ENCODE measurements around the gene KRT86. TPM values are rescaled to one million over a fixed set of nuclear protein-coding genes. Genes with fewer than 3 reads are reported as not detected.
"Not testable (repeated sequence)": the region's sequence is repeated elsewhere in the genome, so short reads cannot be mapped to it uniquely, and the experiment has no call there.

The KRT86 gene
- total RNA-seq, 1 donor from 2014 or later = not detected

DNA sequence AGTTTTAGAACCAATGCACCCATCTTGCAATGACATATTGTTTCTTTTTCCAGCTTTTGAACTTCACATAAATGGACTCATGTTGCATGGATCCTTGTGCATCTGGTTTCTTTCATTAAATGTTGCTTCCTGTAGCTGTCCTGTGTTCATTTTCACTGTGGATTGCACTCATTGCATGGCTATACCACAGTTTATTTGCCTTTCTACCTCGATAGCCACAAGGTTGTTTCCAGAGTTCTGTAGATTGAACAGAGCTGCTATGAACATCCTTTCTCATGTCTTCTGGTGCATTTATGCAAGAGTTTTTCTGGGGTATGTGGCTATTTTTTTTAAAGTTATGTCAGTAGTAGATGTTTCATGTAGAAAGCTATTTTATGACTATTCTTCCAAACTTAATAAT lies 20.4 kb downstream of the KRT86 start:
- H3K9me3 ChIP-seq (replicated peaks) = no peaks in the 10 kb centered on the region
- no peak overlapping the region for H3K27ac ChIP-seq (replicated peaks)
- no peaks in the 10 kb centered on the region for H3K36me3 ChIP-seq
- H3K27me3 ChIP-seq (ENCODE audit: low read depth) = peaks cover 78% of the 10 kb centered on the region
- no peak for DNase-seq
- no peak overlapping the region for H3K4me3 ChIP-seq
- intact Hi-C loops (cut with micrococcal nuclease) = no loop called here
- no peaks in the 10 kb centered on the region for H3K4me1 ChIP-seq
- TF ChIP-seq, protein P1, sequence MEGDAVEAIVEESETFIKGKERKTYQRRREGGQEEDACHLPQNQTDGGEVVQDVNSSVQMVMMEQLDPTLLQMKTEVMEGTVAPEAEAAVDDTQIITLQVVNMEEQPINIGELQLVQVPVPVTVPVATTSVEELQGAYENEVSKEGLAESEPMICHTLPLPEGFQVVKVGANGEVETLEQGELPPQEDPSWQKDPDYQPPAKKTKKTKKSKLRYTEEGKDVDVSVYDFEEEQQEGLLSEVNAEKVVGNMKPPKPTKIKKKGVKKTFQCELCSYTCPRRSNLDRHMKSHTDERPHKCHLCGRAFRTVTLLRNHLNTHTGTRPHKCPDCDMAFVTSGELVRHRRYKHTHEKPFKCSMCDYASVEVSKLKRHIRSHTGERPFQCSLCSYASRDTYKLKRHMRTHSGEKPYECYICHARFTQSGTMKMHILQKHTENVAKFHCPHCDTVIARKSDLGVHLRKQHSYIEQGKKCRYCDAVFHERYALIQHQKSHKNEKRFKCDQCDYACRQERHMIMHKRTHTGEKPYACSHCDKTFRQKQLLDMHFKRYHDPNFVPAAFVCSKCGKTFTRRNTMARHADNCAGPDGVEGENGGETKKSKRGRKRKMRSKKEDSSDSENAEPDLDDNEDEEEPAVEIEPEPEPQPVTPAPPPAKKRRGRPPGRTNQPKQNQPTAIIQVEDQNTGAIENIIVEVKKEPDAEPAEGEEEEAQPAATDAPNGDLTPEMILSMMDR (IDR thresholded peaks at IDR 0.05; ENCODE audit: borderline replicate concordance) = no peak

DNA sequence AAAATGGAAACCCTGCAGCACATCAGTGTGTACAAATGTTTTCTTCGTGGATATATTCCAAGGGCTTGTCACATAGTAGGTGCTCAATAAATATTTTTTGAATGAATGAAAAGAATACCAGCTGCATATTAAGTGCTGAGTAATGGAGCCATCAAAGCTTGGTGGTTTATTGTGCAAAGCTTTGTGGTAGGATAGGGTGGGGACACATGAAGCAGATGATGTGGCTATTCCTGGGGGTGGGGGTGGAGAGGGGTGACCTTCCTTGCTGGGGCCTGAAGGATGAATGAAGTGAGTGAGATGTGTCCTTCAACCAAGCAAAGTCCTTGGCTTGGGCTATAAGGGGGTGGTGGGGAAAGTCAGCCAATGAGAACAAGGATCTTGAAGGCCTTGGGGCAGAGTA lies 21.2 kb downstream of the KRT86 start:
- H3K36me3 ChIP-seq = no peaks in the 10 kb centered on the region
- intact Hi-C loops (cut with micrococcal nuclease) = no loop called here
- no peaks in the 10 kb centered on the region for H3K4me1 ChIP-seq
- TF ChIP-seq, protein P1 (IDR thresholded peaks at IDR 0.05; ENCODE audit: borderline replicate concordance) = no peak
- no peak overlapping the region for H3K4me3 ChIP-seq
- H3K27me3 ChIP-seq (ENCODE audit: low read depth) = peaks cover 84% of the 10 kb centered on the region
- DNase-seq = no peak
- no peaks in the 10 kb centered on the region for H3K9me3 ChIP-seq (replicated peaks)
- H3K27ac ChIP-seq (replicated peaks) = no peak overlapping the region

DNA sequence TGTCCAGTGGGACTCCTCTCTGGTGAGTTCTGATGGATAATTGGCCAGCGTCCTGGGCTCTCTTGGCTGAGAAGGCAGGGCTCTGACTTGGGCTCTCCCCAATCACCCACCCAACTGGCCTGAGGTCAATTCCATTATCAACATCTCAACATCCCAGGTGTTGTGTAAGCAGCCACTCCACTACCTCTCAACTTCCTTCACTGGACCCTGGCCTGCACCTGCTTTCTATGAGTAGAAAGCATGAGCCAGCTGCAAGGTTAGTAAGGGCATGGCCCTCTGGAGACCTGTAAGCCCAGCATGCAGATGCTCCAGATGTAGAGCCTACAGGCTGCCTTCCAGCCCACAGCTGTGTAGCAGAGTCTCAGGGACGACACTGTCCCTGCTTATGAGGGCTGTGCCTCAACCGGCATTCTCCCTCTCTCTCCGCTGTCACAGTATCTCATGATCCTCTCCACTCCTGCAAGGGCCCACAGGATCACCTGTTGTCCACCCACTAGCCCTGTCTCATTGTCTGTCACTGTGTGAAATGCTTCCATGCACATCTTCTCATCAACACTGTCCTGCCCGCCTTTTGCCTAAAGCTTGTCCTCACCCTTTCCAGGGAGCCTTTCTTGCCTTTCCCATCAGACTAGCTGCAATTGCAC lies 22.2 kb downstream of the KRT86 start:
- no peaks in the 10 kb centered on the region for H3K36me3 ChIP-seq
- H3K4me3 ChIP-seq = no peak overlapping the region
- intact Hi-C loops (cut with micrococcal nuclease) = no loop called here
- DNase-seq = no peak
- H3K4me1 ChIP-seq = no peaks in the 10 kb centered on the region
- no peaks in the 10 kb centered on the region for H3K9me3 ChIP-seq (replicated peaks)
- TF ChIP-seq, protein P1 (IDR thresholded peaks at IDR 0.05; ENCODE audit: borderline replicate concordance) = no peak
- peaks cover 89% of the 10 kb centered on the region for H3K27me3 ChIP-seq (ENCODE audit: low read depth)
- H3K27ac ChIP-seq (replicated peaks) = no peak overlapping the region

DNA sequence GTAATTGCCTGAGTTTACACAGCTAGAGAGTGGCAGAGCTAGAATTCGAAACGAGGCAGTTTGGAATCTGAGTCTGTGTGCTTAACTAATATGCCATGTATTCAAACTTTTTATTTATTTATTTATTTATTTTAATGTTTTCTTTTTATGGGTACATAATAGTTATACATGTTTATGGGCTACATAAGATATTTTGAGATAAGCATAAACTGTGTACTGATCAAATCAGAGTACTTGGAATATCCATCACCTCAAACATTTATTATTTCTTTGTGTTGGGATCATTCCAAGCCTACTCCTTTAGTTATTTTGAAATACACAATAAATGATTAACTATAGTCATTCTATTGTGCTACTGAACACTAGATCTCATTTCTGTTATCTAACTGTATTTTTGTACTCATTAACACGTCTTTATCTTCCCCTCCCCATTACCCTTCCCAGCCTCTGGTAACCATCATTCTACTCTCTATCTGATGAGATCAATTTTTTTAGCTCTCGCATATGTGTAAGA lies 24.3 kb downstream of the KRT86 start:
- Histone ChIP-seq H3K27ac (replicated peaks) (no peak overlapping the region), H3K4me1 (no peaks in the 10 kb centered on the region), H3K9me3 (replicated peaks) (no peaks in the 10 kb centered on the region), H3K36me3 (no peaks in the 10 kb centered on the region), H3K27me3 (ENCODE audit: low read depth) (peaks cover 70% of the 10 kb centered on the region), H3K4me3 (no peak overlapping the region)
- TF ChIP-seq, protein P1 (IDR thresholded peaks at IDR 0.05; ENCODE audit: borderline replicate concordance) = no peak
- no peak for DNase-seq
- intact Hi-C loops (cut with micrococcal nuclease) = no loop called here

DNA sequence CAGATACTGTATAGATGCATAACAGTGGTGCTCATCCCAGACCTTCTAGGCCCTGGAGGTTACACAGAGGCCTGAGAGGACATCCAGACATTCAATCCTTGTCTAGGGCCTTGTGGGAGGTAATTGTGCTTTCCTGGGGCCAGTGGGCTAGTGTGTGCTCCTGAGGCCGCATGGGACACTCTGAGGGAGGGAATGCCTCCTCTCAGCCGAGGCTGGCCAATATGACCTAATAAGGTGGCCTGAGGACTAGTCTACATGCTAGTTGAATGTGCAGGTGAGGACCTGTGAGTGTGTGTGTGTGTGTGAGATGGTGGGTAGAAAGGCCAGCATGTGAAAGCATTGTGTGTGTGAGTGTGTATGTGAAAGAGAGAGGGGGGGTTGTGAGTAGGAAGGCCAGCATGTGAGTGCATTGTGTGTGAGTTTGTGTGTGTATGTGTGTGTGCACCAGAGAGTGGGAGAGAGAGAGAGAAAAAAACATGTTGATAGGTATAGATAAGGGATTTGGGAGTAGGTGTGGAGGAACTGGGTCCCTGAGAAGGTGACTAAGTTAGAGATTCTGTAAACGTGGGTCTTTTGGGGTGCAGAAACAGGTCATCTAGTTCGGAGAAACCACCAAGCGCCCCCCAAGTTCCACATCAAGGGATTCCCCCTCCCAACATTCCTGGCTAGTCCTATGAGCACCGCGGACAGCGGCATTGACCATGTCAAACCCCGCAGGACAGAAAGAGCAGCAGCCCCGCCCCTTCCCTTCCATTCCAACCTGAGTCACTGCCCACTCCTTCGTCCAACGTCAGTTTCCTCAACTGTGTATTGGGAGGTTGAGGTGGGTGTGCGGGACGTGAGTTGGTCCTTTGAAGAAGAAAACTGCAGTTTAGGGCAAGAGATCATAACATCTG lies 26.6 kb downstream of the KRT86 start:
- intact Hi-C loops (cut with micrococcal nuclease) = no loop called here
- no peaks in the 10 kb centered on the region for H3K4me1 ChIP-seq
- no peaks in the 10 kb centered on the region for H3K36me3 ChIP-seq
- no peak overlapping the region for H3K27ac ChIP-seq (replicated peaks)
- peaks cover 60% of the 10 kb centered on the region for H3K27me3 ChIP-seq (ENCODE audit: low read depth)
- no peak overlapping the region for H3K4me3 ChIP-seq
- no peaks in the 10 kb centered on the region for H3K9me3 ChIP-seq (replicated peaks)
- DNase-seq = no peak
- TF ChIP-seq, protein P1 (IDR thresholded peaks at IDR 0.05; ENCODE audit: borderline replicate concordance) = no peak

DNA sequence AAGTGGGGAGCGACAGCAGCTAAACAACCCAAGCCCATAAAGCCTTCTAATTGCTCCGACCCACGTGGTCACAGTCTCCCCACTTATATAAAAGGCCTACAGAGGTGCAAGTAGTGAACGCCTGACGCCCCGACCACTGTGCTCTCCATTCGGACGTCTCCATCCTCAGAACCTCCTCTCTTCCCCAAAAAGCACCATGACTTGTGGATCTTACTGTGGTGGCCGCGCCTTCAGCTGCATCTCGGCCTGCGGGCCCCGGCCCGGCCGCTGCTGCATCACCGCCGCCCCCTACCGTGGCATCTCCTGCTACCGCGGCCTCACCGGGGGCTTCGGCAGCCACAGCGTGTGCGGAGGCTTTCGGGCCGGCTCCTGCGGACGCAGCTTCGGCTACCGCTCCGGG lies 27.3 kb downstream of the KRT86 start:
- intact Hi-C loops (cut with micrococcal nuclease); H3K9me3 ChIP-seq (replicated peaks); H3K36me3 ChIP-seq; DNase-seq; H3K27ac ChIP-seq (replicated peaks); H3K4me3 ChIP-seq; H3K4me1 ChIP-seq: not testable (repeated sequence)
- peaks cover 60% of the 10 kb centered on the region for H3K27me3 ChIP-seq (ENCODE audit: low read depth)

DNA sequence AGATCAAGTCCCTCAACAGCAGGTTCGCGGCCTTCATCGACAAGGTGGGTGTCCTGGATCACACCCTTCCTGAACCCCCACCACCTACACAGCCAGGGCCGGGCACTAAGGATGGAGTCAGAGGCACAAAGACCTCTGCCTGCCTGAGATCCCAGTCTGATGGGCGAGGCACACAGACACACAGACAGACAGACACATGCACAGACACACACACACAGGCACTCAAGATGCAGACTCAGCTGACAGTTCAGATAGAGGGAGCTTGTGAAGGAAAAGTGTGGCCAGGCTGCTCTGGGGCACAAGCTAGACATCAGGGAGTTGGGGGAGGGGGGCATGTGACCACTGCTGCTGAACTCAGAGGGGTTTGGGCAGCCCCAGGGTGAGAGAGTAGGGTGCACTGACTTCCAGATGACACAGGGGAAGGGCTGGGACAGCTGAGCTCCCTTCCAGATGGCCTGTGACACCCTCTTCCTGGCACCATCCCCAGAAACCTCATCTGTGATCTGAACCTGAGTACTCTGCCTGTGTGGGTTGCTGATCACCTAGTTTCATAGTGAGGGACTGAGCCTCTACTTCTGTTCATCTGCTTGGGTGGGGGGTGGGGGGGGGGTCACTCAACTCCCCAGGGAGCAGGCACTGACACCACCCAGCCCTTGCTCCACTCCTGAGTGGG lies 27.9 kb downstream of the KRT86 start:
- peaks cover 61% of the 10 kb centered on the region for H3K27me3 ChIP-seq (ENCODE audit: low read depth)
- H3K27ac ChIP-seq (replicated peaks); H3K9me3 ChIP-seq (replicated peaks); intact Hi-C loops (cut with micrococcal nuclease); DNase-seq; H3K4me3 ChIP-seq; H3K4me1 ChIP-seq; H3K36me3 ChIP-seq: not testable (repeated sequence)

DNA sequence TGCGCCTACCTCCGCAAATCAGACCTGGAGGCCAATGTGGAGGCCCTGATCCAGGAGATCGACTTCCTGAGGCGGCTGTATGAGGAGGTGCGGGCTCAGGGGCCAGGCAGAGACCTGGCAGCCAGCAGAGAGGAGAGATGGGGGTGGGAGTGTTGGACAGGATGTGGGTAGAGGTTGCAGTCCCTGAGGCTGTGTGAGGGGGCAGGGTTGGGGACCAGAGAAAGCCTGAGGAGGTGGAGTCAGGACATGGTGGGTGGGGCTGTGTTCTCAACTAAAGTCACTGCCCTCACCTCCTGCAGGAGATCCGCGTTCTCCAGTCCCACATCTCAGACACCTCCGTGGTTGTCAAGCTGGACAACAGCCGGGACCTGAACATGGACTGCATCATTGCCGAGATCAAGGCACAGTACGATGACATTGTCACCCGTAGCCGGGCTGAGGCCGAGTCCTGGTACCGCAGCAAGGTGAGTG lies 30.5 kb downstream of the KRT86 start:
- intact Hi-C loops (cut with micrococcal nuclease); H3K27ac ChIP-seq (replicated peaks); DNase-seq; H3K36me3 ChIP-seq; H3K4me1 ChIP-seq; H3K9me3 ChIP-seq (replicated peaks); H3K4me3 ChIP-seq: not testable (repeated sequence)
- peaks cover 68% of the 10 kb centered on the region for H3K27me3 ChIP-seq (ENCODE audit: low read depth)

All from left ventricle myocardium inferior (tissue), 1 donor.